ENCODE measurements around the gene DBNL. TPM values are rescaled to one million over a fixed set of nuclear protein-coding genes. Genes with fewer than 3 reads are reported as not detected.

The DBNL gene
- polyA plus RNA-seq, 3 donors: 228 to 321 (median 304) TPM

DNA sequence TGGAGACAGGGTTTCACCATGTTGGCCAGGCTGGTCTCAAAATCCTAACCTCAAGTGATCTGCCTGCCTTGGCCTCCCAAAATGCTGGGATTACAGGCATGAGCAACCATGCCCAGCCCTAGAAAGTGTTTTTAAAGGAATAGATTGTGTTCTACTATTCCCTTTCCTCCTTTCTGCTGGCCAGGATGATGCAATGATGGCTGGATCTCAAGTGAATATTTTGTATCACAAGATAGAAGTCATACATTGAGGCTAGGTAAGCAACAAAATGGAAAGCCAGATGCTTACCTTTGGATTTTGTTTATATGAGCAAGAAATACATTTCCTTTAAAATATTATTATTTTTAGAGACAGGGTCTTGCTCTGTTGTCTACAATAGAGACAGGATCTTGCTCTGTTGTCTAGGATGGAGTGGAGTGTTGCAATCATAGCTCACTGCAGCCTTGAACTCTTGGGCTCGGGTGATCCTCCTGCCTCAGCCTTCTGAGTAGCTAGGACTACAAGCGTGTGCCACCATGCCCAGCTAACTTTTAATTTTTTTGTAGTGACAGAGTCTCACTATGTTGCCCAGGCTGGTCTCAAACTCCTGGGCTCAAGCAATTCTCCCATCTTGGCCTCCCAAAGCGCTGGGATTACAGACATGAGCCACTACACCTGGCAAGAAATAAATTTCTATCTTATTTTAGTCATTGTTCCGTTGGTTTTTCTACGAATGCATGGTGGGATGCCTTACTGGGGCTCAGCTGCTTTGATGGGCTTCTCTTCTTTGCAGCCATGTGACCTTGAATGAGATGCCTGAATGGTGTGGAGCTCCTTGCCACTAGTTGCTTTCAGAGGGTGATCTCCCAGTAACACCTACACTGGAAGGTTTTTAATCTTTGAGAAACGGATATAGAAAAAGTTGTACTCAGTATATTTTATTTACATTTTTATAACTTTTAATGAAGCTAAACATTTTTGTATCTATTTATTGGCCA, 53.9 kb downstream of the DBNL start:
- Mint-ChIP-seq H3K4me3 (no peak overlapping the region), H3K27ac (no peak overlapping the region), H3K4me1 (peaks cover 11% of the 10 kb centered on the region), H3K9me3 (peaks cover 0 to 2% (median 0%) of the 10 kb centered on the region in 7 donors), H3K36me3 (no peaks in the 10 kb centered on the region), H3K27me3 (ENCODE audit: low read depth in 3 of 3) (peaks cover 15 to 18% (median 16%) of the 10 kb centered on the region in 3 donors)
- H4K20me1 ChIP-seq (ENCODE audit: insufficient read depth, low read length): no peaks in the 10 kb centered on the region
- peaks cover 3 to 12% of the 10 kb centered on the region in 2 donors for H3K27me3 ChIP-seq (ENCODE audit: control insufficient read depth in 2 of 2, insufficient read depth in 2 of 2, low read length in 2 of 2)
- no peaks in the 10 kb centered on the region for H3K36me3 ChIP-seq (replicated peaks in 1 of 2; ENCODE audit: control insufficient read depth in 1 of 2, insufficient read depth in 2 of 2, low read length in 2 of 2)
- intact Hi-C loops (cut with micrococcal nuclease): no loop called here
- no peak overlapping the region for H3K27ac ChIP-seq (ENCODE audit: low read depth in 1 of 2, low read length in 2 of 2)
- WGBS (ENCODE audit: insufficient coverage): 89% methylated on average over 4 of the region's 6 CpGs
- peak overlapping the region; percentile 8 for H3K9ac ChIP-seq (ENCODE audit: insufficient read depth, low read length, poor library complexity, severe bottlenecking)
- no peaks in the 10 kb centered on the region for H3K79me2 ChIP-seq (ENCODE audit: insufficient read depth, low read length)
- H2AFZ ChIP-seq (ENCODE audit: insufficient read depth, low read depth, low read length, poor library complexity, severe bottlenecking): no peak overlapping the region
- no peaks in the 10 kb centered on the region for H3K9me3 ChIP-seq (replicated peaks in 1 of 2; ENCODE audit: control insufficient read depth in 1 of 2, insufficient read depth in 1 of 2, low read length in 2 of 2)
- no peaks in the 10 kb centered on the region for H3K4me1 ChIP-seq (ENCODE audit: control insufficient read depth in 1 of 2, insufficient read depth in 2 of 2, low read length in 2 of 2)
- no peak overlapping the region for H3K4me2 ChIP-seq (replicated peaks; ENCODE audit: extremely low read depth, low read length, poor library complexity, severe bottlenecking)
- no peak for DNase-seq
- H3K4me3 ChIP-seq (replicated peaks in 1 of 3; ENCODE audit: low read depth in 2 of 3, low read length in 3 of 3): no peak overlapping the region
- TF ChIP-seq, protein P1, sequence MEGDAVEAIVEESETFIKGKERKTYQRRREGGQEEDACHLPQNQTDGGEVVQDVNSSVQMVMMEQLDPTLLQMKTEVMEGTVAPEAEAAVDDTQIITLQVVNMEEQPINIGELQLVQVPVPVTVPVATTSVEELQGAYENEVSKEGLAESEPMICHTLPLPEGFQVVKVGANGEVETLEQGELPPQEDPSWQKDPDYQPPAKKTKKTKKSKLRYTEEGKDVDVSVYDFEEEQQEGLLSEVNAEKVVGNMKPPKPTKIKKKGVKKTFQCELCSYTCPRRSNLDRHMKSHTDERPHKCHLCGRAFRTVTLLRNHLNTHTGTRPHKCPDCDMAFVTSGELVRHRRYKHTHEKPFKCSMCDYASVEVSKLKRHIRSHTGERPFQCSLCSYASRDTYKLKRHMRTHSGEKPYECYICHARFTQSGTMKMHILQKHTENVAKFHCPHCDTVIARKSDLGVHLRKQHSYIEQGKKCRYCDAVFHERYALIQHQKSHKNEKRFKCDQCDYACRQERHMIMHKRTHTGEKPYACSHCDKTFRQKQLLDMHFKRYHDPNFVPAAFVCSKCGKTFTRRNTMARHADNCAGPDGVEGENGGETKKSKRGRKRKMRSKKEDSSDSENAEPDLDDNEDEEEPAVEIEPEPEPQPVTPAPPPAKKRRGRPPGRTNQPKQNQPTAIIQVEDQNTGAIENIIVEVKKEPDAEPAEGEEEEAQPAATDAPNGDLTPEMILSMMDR (IDR thresholded peaks at IDR 0.05): no peak

- intact Hi-C loops (cut with micrococcal nuclease): no loop called here
- H3K4me3 ChIP-seq (replicated peaks in 1 of 3; ENCODE audit: low read depth in 2 of 3, low read length in 3 of 3): no peak overlapping the region
- peaks cover 8 to 21% of the 10 kb centered on the region in 2 donors for H3K27me3 ChIP-seq (ENCODE audit: control insufficient read depth in 2 of 2, insufficient read depth in 2 of 2, low read length in 2 of 2)
- Mint-ChIP-seq H3K27me3 (ENCODE audit: low read depth in 3 of 3) (peaks cover 24 to 30% (median 25%) of the 10 kb centered on the region in 3 donors), H3K4me3 (no peak overlapping the region), H3K36me3 (no peaks in the 10 kb centered on the region), H3K4me1 (peaks cover 7% of the 10 kb centered on the region), H3K9me3 (peaks cover 0 to 6% (median 0%) of the 10 kb centered on the region in 7 donors), H3K27ac (no peak overlapping the region)
- no peaks in the 10 kb centered on the region for H4K20me1 ChIP-seq (ENCODE audit: insufficient read depth, low read length)
- H3K79me2 ChIP-seq (ENCODE audit: insufficient read depth, low read length): no peaks in the 10 kb centered on the region
- H3K9ac ChIP-seq (ENCODE audit: insufficient read depth, low read length, poor library complexity, severe bottlenecking): no peak overlapping the region
- H3K27ac ChIP-seq (ENCODE audit: low read depth in 1 of 2, low read length in 2 of 2): no peak overlapping the region
- H2AFZ ChIP-seq (ENCODE audit: insufficient read depth, low read depth, low read length, poor library complexity, severe bottlenecking): no peak overlapping the region
- no peaks in the 10 kb centered on the region for H3K36me3 ChIP-seq (replicated peaks in 1 of 2; ENCODE audit: control insufficient read depth in 1 of 2, insufficient read depth in 2 of 2, low read length in 2 of 2)
- H3K9me3 ChIP-seq (replicated peaks in 1 of 2; ENCODE audit: control insufficient read depth in 1 of 2, insufficient read depth in 1 of 2, low read length in 2 of 2): no peaks in the 10 kb centered on the region
- peaks cover 0 to 3% of the 10 kb centered on the region in 2 donors for H3K4me1 ChIP-seq (ENCODE audit: control insufficient read depth in 1 of 2, insufficient read depth in 2 of 2, low read length in 2 of 2)
- H3K4me2 ChIP-seq (replicated peaks; ENCODE audit: extremely low read depth, low read length, poor library complexity, severe bottlenecking): no peak overlapping the region
- no CpG with 5 or more reads among the region's 4 CpGs for WGBS (ENCODE audit: insufficient coverage)
- no peak for DNase-seq
- TF ChIP-seq, protein P1 (IDR thresholded peaks at IDR 0.05): no peak
Measured at GRCh38 chr7:44099669-44100068, 55.2 kb downstream of the DBNL start.
